ENCODE results near the gene DOC2B. TPM values are rescaled to one million over a fixed set of nuclear protein-coding genes. Genes with fewer than 3 reads are reported as not detected.

The DOC2B gene
- total RNA-seq, 1 donor from 2014 or later, result 0.34 TPM

DNA sequence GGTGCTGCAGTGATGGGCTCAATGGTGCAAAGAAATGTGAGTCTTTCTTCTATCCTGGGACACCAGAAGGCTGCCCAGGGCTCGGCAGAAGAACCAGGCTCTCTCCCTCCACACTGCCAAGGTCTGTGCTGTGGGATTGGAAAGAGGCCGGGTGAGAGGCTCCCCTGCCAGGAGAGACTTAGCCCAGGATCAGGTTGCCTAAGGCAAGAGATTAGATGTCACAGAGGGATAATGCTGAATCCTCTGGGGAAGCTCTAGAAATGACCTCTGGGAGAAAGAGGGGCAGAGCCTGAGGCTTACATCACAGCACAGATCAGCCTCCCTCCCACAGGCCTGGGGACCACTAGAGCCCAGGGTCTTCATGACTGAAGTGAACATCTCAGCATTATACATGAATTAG is 5.7 kb upstream of the DOC2B start:
- Histone ChIP-seq H3F3A (ENCODE audit: low read depth) (peaks cover 12% of the 10 kb centered on the region), H3K27ac (no peak overlapping the region), H3K9ac (no peak overlapping the region), H3K36me3 (no peaks in the 10 kb centered on the region), H2AFZ (replicated peaks) (no peak overlapping the region), H3K27me3 (peaks cover 32% of the 10 kb centered on the region), H3K4me3 (no peak overlapping the region), H3K4me1 (peaks cover 22% of the 10 kb centered on the region), H3K79me2 (ENCODE audit: low read depth) (no peaks in the 10 kb centered on the region), H3K9me3 (ENCODE audit: low read depth) (no peaks in the 10 kb centered on the region), H3K4me2 (no peak overlapping the region), H4K20me1 (ENCODE audit: low read depth) (peaks cover 3% of the 10 kb centered on the region)
- Mint-ChIP-seq H3K27me3 (ENCODE audit: insufficient read depth, low read depth) (peaks cover 34% of the 10 kb centered on the region), H3K4me3 (no peak overlapping the region), H3K36me3 (peaks cover 1% of the 10 kb centered on the region), H3K4me1 (peaks cover 7% of the 10 kb centered on the region), H3K9me3 (peaks cover 4% of the 10 kb centered on the region), H3K27ac (peak overlapping the region; percentile 33)
- DNase-seq (ENCODE audit: low spot score), result peak; percentile 49
- TF ChIP-seq, protein P1, sequence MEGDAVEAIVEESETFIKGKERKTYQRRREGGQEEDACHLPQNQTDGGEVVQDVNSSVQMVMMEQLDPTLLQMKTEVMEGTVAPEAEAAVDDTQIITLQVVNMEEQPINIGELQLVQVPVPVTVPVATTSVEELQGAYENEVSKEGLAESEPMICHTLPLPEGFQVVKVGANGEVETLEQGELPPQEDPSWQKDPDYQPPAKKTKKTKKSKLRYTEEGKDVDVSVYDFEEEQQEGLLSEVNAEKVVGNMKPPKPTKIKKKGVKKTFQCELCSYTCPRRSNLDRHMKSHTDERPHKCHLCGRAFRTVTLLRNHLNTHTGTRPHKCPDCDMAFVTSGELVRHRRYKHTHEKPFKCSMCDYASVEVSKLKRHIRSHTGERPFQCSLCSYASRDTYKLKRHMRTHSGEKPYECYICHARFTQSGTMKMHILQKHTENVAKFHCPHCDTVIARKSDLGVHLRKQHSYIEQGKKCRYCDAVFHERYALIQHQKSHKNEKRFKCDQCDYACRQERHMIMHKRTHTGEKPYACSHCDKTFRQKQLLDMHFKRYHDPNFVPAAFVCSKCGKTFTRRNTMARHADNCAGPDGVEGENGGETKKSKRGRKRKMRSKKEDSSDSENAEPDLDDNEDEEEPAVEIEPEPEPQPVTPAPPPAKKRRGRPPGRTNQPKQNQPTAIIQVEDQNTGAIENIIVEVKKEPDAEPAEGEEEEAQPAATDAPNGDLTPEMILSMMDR (IDR thresholded peaks at IDR 0.05), result no peak
- TF ChIP-seq EZH2phosphoT487 (IDR thresholded peaks at IDR 0.05) (no peak), EZH2 (IDR thresholded peaks at IDR 0.05) (no peak)

DNA sequence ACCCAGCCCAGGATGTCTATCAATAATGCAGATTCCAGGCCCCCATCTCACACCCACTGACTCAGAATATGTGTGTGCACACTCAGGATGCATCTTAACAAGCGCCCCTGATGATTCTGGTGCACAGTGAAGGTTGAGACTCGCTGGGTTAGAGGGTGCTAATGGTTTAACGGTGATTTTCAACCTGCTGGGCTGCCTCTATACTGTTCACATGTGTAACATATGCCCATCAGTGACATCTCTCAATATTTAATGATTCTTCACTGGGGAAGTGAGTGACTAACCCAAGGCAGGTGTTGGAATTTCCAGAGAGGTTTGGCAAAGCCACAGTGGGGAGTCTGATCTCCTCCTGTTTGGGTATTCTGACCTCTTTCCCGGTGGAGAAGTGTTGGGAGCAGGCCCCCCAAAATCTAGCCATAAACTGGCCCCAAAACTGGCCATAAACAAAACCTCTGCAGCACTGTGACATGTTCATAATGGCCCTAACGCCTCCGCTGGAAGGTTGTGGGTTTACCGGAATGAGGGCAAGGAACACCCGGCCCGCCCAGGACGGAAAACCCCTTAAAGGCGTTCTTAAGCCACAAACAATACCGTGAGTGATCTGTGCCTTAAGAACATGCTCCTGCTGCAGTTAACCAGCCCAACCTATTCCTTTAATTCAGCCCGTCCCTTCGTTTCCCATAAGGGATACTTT is 4.1 kb upstream of the DOC2B start:
- H3K27me3 ChIP-seq, result peaks cover 47% of the 10 kb centered on the region
- no peaks in the 10 kb centered on the region for H3K79me2 ChIP-seq (ENCODE audit: low read depth)
- Mint-ChIP-seq H3K36me3 (peaks cover 2% of the 10 kb centered on the region), H3K9me3 (peaks cover 7% of the 10 kb centered on the region), H3K4me3 (no peak overlapping the region), H3K27ac (no peak overlapping the region), H3K4me1 (peaks cover 11% of the 10 kb centered on the region), H3K27me3 (ENCODE audit: insufficient read depth, low read depth) (peaks cover 38% of the 10 kb centered on the region)
- H3F3A ChIP-seq (ENCODE audit: low read depth), result peaks cover 15% of the 10 kb centered on the region
- H3K9me3 ChIP-seq (ENCODE audit: low read depth), result no peaks in the 10 kb centered on the region
- H3K4me1 ChIP-seq, result peaks cover 26% of the 10 kb centered on the region
- no peaks in the 10 kb centered on the region for H3K36me3 ChIP-seq
- no peak overlapping the region for H2AFZ ChIP-seq (replicated peaks)
- peaks cover 8% of the 10 kb centered on the region for H4K20me1 ChIP-seq (ENCODE audit: low read depth)
- TF ChIP-seq EZH2phosphoT487 (IDR thresholded peaks at IDR 0.05) (no peak), EZH2 (IDR thresholded peaks at IDR 0.05) (no peak)
- H3K27ac ChIP-seq, result no peak overlapping the region
- H3K4me2 ChIP-seq, result peak overlapping the region; percentile 45
- no peak overlapping the region for H3K4me3 ChIP-seq
- no peak overlapping the region for H3K9ac ChIP-seq
- peak; percentile 66 for DNase-seq (ENCODE audit: low spot score)

DNA sequence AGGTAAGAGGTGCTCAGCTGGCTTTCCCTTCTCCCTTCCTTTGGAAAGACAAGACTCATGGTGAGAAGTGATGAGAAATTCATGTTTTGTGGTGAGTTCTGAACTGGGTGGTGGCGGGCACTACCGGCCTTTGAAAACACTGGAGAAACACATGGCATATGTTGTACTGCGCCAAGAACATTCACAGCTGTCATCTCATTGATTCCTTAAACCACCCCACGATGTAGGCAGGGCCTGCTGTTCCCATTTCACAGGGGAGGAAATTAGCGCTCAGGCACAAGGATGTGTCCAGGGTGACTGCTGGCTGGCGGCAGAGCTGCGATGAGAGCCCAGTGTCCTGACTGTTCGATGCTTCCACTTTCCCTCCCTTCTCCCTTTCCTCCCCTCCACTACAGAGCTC is 1.6 kb upstream of the DOC2B start:
- Mint-ChIP-seq H3K4me1 (peaks cover 17% of the 10 kb centered on the region), H3K36me3 (peaks cover 2% of the 10 kb centered on the region), H3K27ac (no peak overlapping the region), H3K4me3 (no peak overlapping the region), H3K27me3 (ENCODE audit: insufficient read depth, low read depth) (peaks cover 53% of the 10 kb centered on the region), H3K9me3 (peaks cover 4% of the 10 kb centered on the region)
- Histone ChIP-seq H3K9me3 (ENCODE audit: low read depth) (no peaks in the 10 kb centered on the region), H3K9ac (no peak overlapping the region), H2AFZ (replicated peaks) (no peak overlapping the region), H4K20me1 (ENCODE audit: low read depth) (peaks cover 13% of the 10 kb centered on the region), H3K4me3 (no peak overlapping the region), H3F3A (ENCODE audit: low read depth) (peaks cover 15% of the 10 kb centered on the region), H3K79me2 (ENCODE audit: low read depth) (no peaks in the 10 kb centered on the region), H3K27ac (no peak overlapping the region), H3K27me3 (peaks cover 73% of the 10 kb centered on the region), H3K36me3 (no peaks in the 10 kb centered on the region), H3K4me1 (peaks cover 34% of the 10 kb centered on the region), H3K4me2 (no peak overlapping the region)
- DNase-seq (ENCODE audit: low spot score), result no peak
- TF ChIP-seq EZH2phosphoT487 (IDR thresholded peaks at IDR 0.05), result no peak
- TF ChIP-seq, protein P1 (IDR thresholded peaks at IDR 0.05), result no peak
- TF ChIP-seq EZH2 (IDR thresholded peaks at IDR 0.05), result peak; percentile 19

All from neural progenitor cell (in vitro differentiated cells).